ENCODE data around the gene RNF166. TPM values are rescaled to one million over a fixed set of nuclear protein-coding genes. Genes with fewer than 3 reads are reported as not detected.

The RNF166 gene
- total and polyA plus RNA-seq, 2 donors from 2014 or later: 16.3 to 31.4 TPM

- Histone ChIP-seq H3K4me3 (ENCODE audit: low read length in 3 of 3) (no peak overlapping the region), H3K27ac (ENCODE audit: low read depth in 2 of 2, low read length in 2 of 2) (no peak overlapping the region), H3K27me3 (ENCODE audit: control insufficient read depth, insufficient read depth, low read length) (no peaks in the 10 kb centered on the region), H3K4me1 (ENCODE audit: control insufficient read depth in 2 of 3, insufficient read depth in 2 of 3, low read depth in 1 of 3, low read length in 3 of 3) (no peaks in the 10 kb centered on the region), H3K9me3 (ENCODE audit: control insufficient read depth in 2 of 3, insufficient read depth in 1 of 3, low read length in 3 of 3) (no peaks in the 10 kb centered on the region), H3K36me3 (ENCODE audit: control insufficient read depth in 2 of 3, insufficient read depth in 3 of 3, low read length in 3 of 3) (peaks cover 0 to 20% (median 11%) of the 10 kb centered on the region in 3 donors), H3K9ac (ENCODE audit: low read length in 3 of 3) (no peak overlapping the region)
- FAIRE-seq (no peak), DNase-seq (no peak)
- intact Hi-C loops (cut with DNase I): no loop called here
- TF ChIP-seq CTCF (IDR thresholded peaks at IDR 0.05; ENCODE audit: borderline replicate concordance, extremely low read depth, insufficient read depth): no peak
These were observed 12.0 kb upstream of the RNF166 start for GRCh38 chr16:88718178-88718577.

DNA sequence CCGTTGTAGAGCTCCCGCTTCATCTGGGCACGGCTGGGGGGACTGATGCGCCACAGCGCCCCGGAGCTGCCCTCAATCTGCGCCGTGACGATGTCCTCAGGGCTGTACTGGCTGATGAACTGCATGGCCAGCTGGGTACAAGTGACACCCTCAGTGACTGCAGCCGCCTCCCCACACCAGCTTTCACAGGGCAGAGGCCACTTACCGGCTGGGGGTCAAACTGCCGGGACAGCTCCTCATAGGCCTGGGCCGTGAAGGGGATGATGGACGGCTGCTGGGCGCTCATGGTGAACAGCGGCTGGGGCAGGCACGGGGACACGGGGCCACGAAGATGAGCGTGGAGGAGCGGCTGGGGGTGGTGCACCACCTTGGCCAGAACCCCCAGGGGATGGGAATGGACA lies 10.4 kb upstream of the RNF166 start:
- H3K4me3 ChIP-seq (ENCODE audit: low read length in 3 of 3): no peak overlapping the region
- TF ChIP-seq CTCF (IDR thresholded peaks at IDR 0.05; ENCODE audit: borderline replicate concordance, extremely low read depth, insufficient read depth): no peak
- no peaks in the 10 kb centered on the region for H3K9me3 ChIP-seq (ENCODE audit: control insufficient read depth in 2 of 3, insufficient read depth in 1 of 3, low read length in 3 of 3)
- FAIRE-seq: no peak
- intact Hi-C loops (cut with DNase I): no loop called here
- peaks cover 0 to 20% (median 11%) of the 10 kb centered on the region in 3 donors for H3K36me3 ChIP-seq (ENCODE audit: control insufficient read depth in 2 of 3, insufficient read depth in 3 of 3, low read length in 3 of 3)
- no peaks in the 10 kb centered on the region for H3K4me1 ChIP-seq (ENCODE audit: control insufficient read depth in 2 of 3, insufficient read depth in 2 of 3, low read depth in 1 of 3, low read length in 3 of 3)
- H3K9ac ChIP-seq (ENCODE audit: low read length in 3 of 3): no peak overlapping the region
- no peaks in the 10 kb centered on the region for H3K27me3 ChIP-seq (ENCODE audit: control insufficient read depth, insufficient read depth, low read length)
- H3K27ac ChIP-seq (ENCODE audit: low read depth in 2 of 2, low read length in 2 of 2): no peak overlapping the region
- DNase-seq: no peak

- Histone ChIP-seq H3K27ac (ENCODE audit: low read depth in 2 of 2, low read length in 2 of 2) (no peak overlapping the region), H3K36me3 (ENCODE audit: control insufficient read depth in 2 of 3, insufficient read depth in 3 of 3, low read length in 3 of 3) (peaks cover 0 to 20% (median 10%) of the 10 kb centered on the region in 3 donors), H3K9me3 (ENCODE audit: control insufficient read depth in 2 of 3, insufficient read depth in 1 of 3, low read length in 3 of 3) (no peaks in the 10 kb centered on the region), H3K4me1 (ENCODE audit: control insufficient read depth in 2 of 3, insufficient read depth in 2 of 3, low read depth in 1 of 3, low read length in 3 of 3) (no peaks in the 10 kb centered on the region), H3K4me3 (ENCODE audit: low read length in 3 of 3) (no peak overlapping the region), H3K9ac (ENCODE audit: low read length in 3 of 3) (no peak overlapping the region), H3K27me3 (ENCODE audit: control insufficient read depth, insufficient read depth, low read length) (no peaks in the 10 kb centered on the region)
- no peak for TF ChIP-seq CTCF (IDR thresholded peaks at IDR 0.05; ENCODE audit: borderline replicate concordance, extremely low read depth, insufficient read depth)
- DNase-seq (no peak), FAIRE-seq (no peak)
- intact Hi-C loops (cut with DNase I): no loop called here
These were observed 10.0 kb upstream of the RNF166 start for GRCh38 chr16:88716201-88716600.
